HepG2 (cell line): ENCODE measurements around the gene UGT1A4. TPM values are rescaled to one million over a fixed set of nuclear protein-coding genes. Genes with fewer than 3 reads are reported as not detected.

ENCODE experiments used
- ARNTL ChIP-seq: sonication (generic); formaldehyde crosslinking; IDR thresholded peaks from 2 replicates; pipeline ENCODE4 v1.4.0; 2020; ENCODE audit warnings: mild to moderate bottlenecking, missing genetic modification reagents
- CBX2 ChIP-seq, 2 experiments: fragments of 200-600 bp in 1 of 2; sonication (generic); formaldehyde crosslinking in 1 of 2; IDR thresholded peaks; 2 replicates each; pipeline versions ENCODE4 v1.7.0 to v1.8.1; 2018 to 2022; ENCODE audit warnings: low read depth in 2 of 2, low read length in 1 of 2, mild to moderate bottlenecking in 1 of 2, missing genetic modification reagents in 1 of 2
- DNMT3B ChIP-seq: conservative IDR thresholded peaks from 2 replicates; pipeline ENCODE4 v1.6.1; 2016; ENCODE audit warnings: missing biosample characterization, control low read depth
- ERF ChIP-seq: IDR thresholded peaks from 2 replicates; pipeline ENCODE4 v1.6.1; 2018; ENCODE audit warnings: missing biosample characterization, missing genetic modification reagents
- HOXA3 ChIP-seq: sonication (generic); formaldehyde crosslinking; IDR thresholded peaks from 2 replicates; pipeline ENCODE4 v1.5.0; 2020; ENCODE audit warnings: missing genetic modification reagents
- JUND ChIP-seq: sonication (generic); formaldehyde crosslinking; IDR thresholded peaks from 2 replicates; pipeline ENCODE4 v1.8.0; 2022; ENCODE audit warnings: mild to moderate bottlenecking, missing genetic modification reagents
- LCORL ChIP-seq, 2 experiments: fragments of 450-650 bp in 1 of 2; sonication (generic) in 1 of 2; formaldehyde crosslinking in 1 of 2; IDR thresholded peaks; 2 replicates each; pipeline versions ENCODE4 v1.5.0 to v1.6.1; 2017 to 2020; ENCODE audit warnings: antibody characterized with exemption in 1 of 2, missing genetic modification reagents in 1 of 2
- MXD4 ChIP-seq: IDR thresholded peaks from 2 replicates; pipeline ENCODE4 v1.6.1; 2016; ENCODE audit warnings: mild to moderate bottlenecking, missing biosample characterization, missing genetic modification reagents
- NR2C2 ChIP-seq: sonication (generic); formaldehyde crosslinking; IDR thresholded peaks from 2 replicates; pipeline ENCODE4 v1.4.0; 2020; ENCODE audit warnings: missing genetic modification reagents, mild to moderate bottlenecking, moderate library complexity, borderline replicate concordance
- SNAPC2 ChIP-seq: sonication (generic); formaldehyde crosslinking; IDR thresholded peaks from 2 replicates; pipeline ENCODE4 v1.8.1; 2022; ENCODE audit warnings: mild to moderate bottlenecking, missing genetic modification reagents
- THAP11 ChIP-seq: IDR thresholded peaks from 2 replicates; pipeline ENCODE4 v1.6.1; 2016; ENCODE audit warnings: missing biosample characterization, missing genetic modification reagents
- polyA plus RNA-seq, 8 experiments: library from polyadenylated mRNA; depleted of rRNA in 3 of 8; stranded (reverse) in 7 of 8; unstranded in 1 of 8; fragments of >200 nt; fragmentation: Illumina TruSeq in 4 of 8; extraction: Trizol in 4 of 8; gene quantifications; 2 replicates each; pipeline versions ENCODE4 v1.2.1 to v1.2.3, GENCODE V29; 2011 to 2016; ENCODE audit warnings: low read depth in 4 of 8, missing spikeins in 1 of 8, mixed read lengths in 1 of 8; ENCODE audit not compliant: insufficient read depth in 1 of 8
- total RNA-seq, 5 experiments: library from RNA; depleted of rRNA; stranded (reverse); fragments of >200 nt; fragmentation: Illumina TruSeq; extraction: Trizol; gene quantifications; 2 replicates each; pipeline ENCODE4 v1.2.3, GENCODE V29; 2016; ENCODE audit warnings: low read depth in 1 of 5
- TF ChIP-seq, protein P1 (sequence below): sonication (generic); formaldehyde crosslinking; IDR thresholded peaks from 2 replicates; pipeline ENCODE4 v1.8.1; 2022; ENCODE audit warnings: mild to moderate bottlenecking, missing genetic modification reagents
- TF ChIP-seq, protein P2 (sequence below): IDR thresholded peaks from 2 replicates; pipeline ENCODE4 v1.6.1; 2016; ENCODE audit warnings: missing compliant biosample characterization, missing genetic modification reagents, borderline replicate concordance
- TF ChIP-seq, protein P3 (sequence below), 2 experiments: sonication (generic) in 1 of 2; formaldehyde crosslinking in 1 of 2; IDR thresholded peaks; 2 replicates each; pipeline versions ENCODE4 v1.6.1 to v1.9.0; 2014 to 2022; ENCODE audit warnings: antibody characterized with exemption in 1 of 2, borderline replicate concordance in 1 of 2, inconsistent platforms in 1 of 2, low read depth in 1 of 2, missing genetic modification reagents in 1 of 2
- TF ChIP-seq, protein P4 (sequence below): sonication (generic); formaldehyde crosslinking; IDR thresholded peaks from 2 replicates; pipeline ENCODE4 v1.4.0; 2020; ENCODE audit warnings: missing genetic modification reagents
- TF ChIP-seq, protein P5 (sequence below): IDR thresholded peaks from 2 replicates; pipeline ENCODE4 v1.6.1; 2016

UGT1A4 gene
- total and polyA plus RNA-seq, 2 of the 13 experiments (the other 11 are each of a cell fraction or from before 2014, with no cell fraction given) = not detected

DNA sequence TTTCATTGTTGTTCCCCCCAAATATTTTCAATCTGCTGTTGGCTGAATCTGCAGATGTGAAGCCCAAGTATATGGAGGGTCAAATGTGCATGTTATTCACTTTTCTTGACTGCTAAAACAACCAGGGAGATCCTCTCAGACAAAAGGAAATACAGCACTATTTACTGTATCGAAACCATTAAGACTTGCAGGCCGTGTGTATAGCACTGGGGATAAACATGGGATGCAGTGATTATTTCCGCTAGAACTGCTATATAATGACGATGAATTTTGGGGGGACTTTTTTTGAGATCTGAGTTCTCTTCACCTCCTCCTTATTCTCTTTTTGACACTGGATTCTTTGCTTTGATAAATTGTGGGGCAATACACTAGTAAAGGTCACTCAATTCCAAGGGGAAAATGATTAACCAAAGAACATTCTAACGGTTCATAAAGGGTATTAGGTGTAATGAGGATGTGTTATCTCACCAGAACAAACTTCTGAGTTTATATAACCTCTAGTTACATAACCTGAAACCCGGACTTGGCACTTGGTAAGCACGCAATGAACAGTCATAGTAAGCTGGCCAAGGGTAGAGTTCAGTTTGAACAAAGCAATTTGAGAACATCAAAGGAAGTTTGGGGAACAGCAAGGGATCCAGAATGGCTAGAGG lies 38.0 kb downstream of the UGT1A4 start (continued):
- TF ChIP-seq, protein P1, sequence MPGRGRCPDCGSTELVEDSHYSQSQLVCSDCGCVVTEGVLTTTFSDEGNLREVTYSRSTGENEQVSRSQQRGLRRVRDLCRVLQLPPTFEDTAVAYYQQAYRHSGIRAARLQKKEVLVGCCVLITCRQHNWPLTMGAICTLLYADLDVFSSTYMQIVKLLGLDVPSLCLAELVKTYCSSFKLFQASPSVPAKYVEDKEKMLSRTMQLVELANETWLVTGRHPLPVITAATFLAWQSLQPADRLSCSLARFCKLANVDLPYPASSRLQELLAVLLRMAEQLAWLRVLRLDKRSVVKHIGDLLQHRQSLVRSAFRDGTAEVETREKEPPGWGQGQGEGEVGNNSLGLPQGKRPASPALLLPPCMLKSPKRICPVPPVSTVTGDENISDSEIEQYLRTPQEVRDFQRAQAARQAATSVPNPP (CRISPR knock-in tag) = peak; percentile 92; the same call in 1 of the 2 replicates
- peak; percentile 66; the same call in 1 of the 2 replicates for TF ChIP-seq JUND (CRISPR knock-in tag)
- TF ChIP-seq, protein P2, sequence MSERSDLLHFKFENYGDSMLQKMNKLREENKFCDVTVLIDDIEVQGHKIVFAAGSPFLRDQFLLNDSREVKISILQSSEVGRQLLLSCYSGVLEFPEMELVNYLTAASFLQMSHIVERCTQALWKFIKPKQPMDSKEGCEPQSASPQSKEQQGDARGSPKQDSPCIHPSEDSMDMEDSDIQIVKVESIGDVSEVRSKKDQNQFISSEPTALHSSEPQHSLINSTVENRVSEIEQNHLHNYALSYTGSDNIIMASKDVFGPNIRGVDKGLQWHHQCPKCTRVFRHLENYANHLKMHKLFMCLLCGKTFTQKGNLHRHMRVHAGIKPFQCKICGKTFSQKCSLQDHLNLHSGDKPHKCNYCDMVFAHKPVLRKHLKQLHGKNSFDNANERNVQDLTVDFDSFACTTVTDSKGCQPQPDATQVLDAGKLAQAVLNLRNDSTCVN (CRISPR knock-in tag) = peak; percentile 88
- TF ChIP-seq ERF = peak; percentile 97
- TF ChIP-seq THAP11 (CRISPR knock-in tag) = peak; percentile 75
- peak; percentile 83; the same call in 1 of the 2 replicates for TF ChIP-seq CBX2 (IDR thresholded peaks at IDR 0.05; ENCODE audit: low read depth, low read length)
- peak; percentile 94; the same call in 1 of the 2 replicates for TF ChIP-seq CBX2 (CRISPR knock-in tag; IDR thresholded peaks at IDR 0.05; ENCODE audit: low read depth)
- peak; percentile 84; the same call in 1 of the 2 replicates for TF ChIP-seq ARNTL (CRISPR knock-in tag)
- 0 out of 2 replicates have a peak, but pooled peaks have one; percentile 55 for TF ChIP-seq MXD4 (CRISPR knock-in tag)
- peak; percentile 82; the same call in 1 of the 2 replicates for TF ChIP-seq SNAPC2 (CRISPR knock-in tag)
- TF ChIP-seq, protein P3, sequence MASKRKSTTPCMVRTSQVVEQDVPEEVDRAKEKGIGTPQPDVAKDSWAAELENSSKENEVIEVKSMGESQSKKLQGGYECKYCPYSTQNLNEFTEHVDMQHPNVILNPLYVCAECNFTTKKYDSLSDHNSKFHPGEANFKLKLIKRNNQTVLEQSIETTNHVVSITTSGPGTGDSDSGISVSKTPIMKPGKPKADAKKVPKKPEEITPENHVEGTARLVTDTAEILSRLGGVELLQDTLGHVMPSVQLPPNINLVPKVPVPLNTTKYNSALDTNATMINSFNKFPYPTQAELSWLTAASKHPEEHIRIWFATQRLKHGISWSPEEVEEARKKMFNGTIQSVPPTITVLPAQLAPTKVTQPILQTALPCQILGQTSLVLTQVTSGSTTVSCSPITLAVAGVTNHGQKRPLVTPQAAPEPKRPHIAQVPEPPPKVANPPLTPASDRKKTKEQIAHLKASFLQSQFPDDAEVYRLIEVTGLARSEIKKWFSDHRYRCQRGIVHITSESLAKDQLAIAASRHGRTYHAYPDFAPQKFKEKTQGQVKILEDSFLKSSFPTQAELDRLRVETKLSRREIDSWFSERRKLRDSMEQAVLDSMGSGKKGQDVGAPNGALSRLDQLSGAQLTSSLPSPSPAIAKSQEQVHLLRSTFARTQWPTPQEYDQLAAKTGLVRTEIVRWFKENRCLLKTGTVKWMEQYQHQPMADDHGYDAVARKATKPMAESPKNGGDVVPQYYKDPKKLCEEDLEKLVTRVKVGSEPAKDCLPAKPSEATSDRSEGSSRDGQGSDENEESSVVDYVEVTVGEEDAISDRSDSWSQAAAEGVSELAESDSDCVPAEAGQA (IDR thresholded peaks at IDR 0.05; ENCODE audit: low read depth) = 0 out of 2 replicates have a peak, but pooled peaks have one; percentile 38
- TF ChIP-seq, protein P3 (CRISPR knock-in tag; IDR thresholded peaks at IDR 0.05; ENCODE audit: borderline replicate concordance) = peak; percentile 72; the same call in 1 of the 2 replicates
- TF ChIP-seq LCORL (IDR thresholded peaks at IDR 0.05) = peak; percentile 86
- peak; percentile 99 for TF ChIP-seq LCORL (CRISPR knock-in tag; IDR thresholded peaks at IDR 0.05)
- TF ChIP-seq NR2C2 (CRISPR knock-in tag) = peak; percentile 82
- 0 out of 2 replicates have a peak, but pooled peaks have one; percentile 90 for TF ChIP-seq DNMT3B (CRISPR knock-in tag)
- TF ChIP-seq, protein P4, sequence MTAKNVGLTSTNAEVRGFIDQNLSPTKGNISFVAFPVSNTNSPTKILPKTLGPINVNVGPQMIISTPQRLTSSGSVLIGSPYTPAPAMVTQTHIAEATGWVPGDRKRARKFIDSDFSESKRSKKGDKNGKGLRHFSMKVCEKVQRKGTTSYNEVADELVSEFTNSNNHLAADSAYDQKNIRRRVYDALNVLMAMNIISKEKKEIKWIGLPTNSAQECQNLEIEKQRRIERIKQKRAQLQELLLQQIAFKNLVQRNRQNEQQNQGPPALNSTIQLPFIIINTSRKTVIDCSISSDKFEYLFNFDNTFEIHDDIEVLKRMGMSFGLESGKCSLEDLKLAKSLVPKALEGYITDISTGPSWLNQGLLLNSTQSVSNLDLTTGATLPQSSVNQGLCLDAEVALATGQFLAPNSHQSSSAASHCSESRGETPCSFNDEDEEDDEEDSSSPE = peak; percentile 49; the same call in 1 of the 2 replicates
- TF ChIP-seq, protein P5, sequence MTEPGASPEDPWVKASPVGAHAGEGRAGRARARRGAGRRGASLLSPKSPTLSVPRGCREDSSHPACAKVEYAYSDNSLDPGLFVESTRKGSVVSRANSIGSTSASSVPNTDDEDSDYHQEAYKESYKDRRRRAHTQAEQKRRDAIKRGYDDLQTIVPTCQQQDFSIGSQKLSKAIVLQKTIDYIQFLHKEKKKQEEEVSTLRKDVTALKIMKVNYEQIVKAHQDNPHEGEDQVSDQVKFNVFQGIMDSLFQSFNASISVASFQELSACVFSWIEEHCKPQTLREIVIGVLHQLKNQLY (CRISPR knock-in tag) = peak; percentile 87; the same call in 1 of the 2 replicates
- TF ChIP-seq HOXA3 (CRISPR knock-in tag) = peak; percentile 52; the same call in 1 of the 2 replicates
